ENCODE measurements around the gene FBN2.

The FBN2 gene

GRCh38 chr5:128304791-128305190, 233.3 kb downstream of the FBN2 start:
- TF ChIP-seq MAX (IDR thresholded peaks at IDR 0.05): no peak
- no peak for TF ChIP-seq CEBPB (IDR thresholded peaks at IDR 0.05)
- TF ChIP-seq CREB1 (IDR thresholded peaks at IDR 0.05; ENCODE audit: low read depth): no peak
- TF ChIP-seq USF1 (IDR thresholded peaks at IDR 0.05): no peak
- TF ChIP-seq ZBTB7A (IDR thresholded peaks at IDR 0.05; ENCODE audit: low read depth): no peak

- TF ChIP-seq FOXM1 (IDR thresholded peaks at IDR 0.05; ENCODE audit: borderline replicate concordance, low read depth) (no peak), REST (IDR thresholded peaks at IDR 0.05; ENCODE audit: low read depth) (no peak)
These were observed 234.0 kb downstream of the FBN2 start for GRCh38 chr5:128304088-128304487.

GRCh38 chr5:128303593-128303992, 234.5 kb downstream of the FBN2 start:
- TF ChIP-seq TEAD4 (IDR thresholded peaks at IDR 0.05) (no peak), REST (IDR thresholded peaks at IDR 0.05; ENCODE audit: low read depth) (no peak), ZBTB7A (IDR thresholded peaks at IDR 0.05; ENCODE audit: low read depth) (no peak), FOXM1 (IDR thresholded peaks at IDR 0.05; ENCODE audit: borderline replicate concordance, low read depth) (no peak), EGR1 (IDR thresholded peaks at IDR 0.05) (no peak), USF1 (IDR thresholded peaks at IDR 0.05) (no peak), RAD21 (IDR thresholded peaks at IDR 0.05; ENCODE audit: low read depth) (no peak), CEBPB (IDR thresholded peaks at IDR 0.05) (no peak), CREB1 (IDR thresholded peaks at IDR 0.05; ENCODE audit: low read depth) (no peak), TAF1 (IDR thresholded peaks at IDR 0.05; ENCODE audit: low read depth) (no peak)

- TF ChIP-seq ZBTB7A (IDR thresholded peaks at IDR 0.05; ENCODE audit: low read depth) (no peak), MAX (IDR thresholded peaks at IDR 0.05) (no peak), REST (IDR thresholded peaks at IDR 0.05; ENCODE audit: low read depth) (no peak), YY1 (IDR thresholded peaks at IDR 0.05; ENCODE audit: low read depth) (no peak), CEBPB (IDR thresholded peaks at IDR 0.05) (no peak), EGR1 (IDR thresholded peaks at IDR 0.05) (no peak), NFIC (IDR thresholded peaks at IDR 0.05) (no peak), TEAD4 (IDR thresholded peaks at IDR 0.05) (no peak), TAF1 (IDR thresholded peaks at IDR 0.05; ENCODE audit: low read depth) (no peak), FOXM1 (IDR thresholded peaks at IDR 0.05; ENCODE audit: borderline replicate concordance, low read depth) (no peak), TCF12 (IDR thresholded peaks at IDR 0.05; ENCODE audit: low read depth) (no peak), CREB1 (IDR thresholded peaks at IDR 0.05; ENCODE audit: low read depth) (no peak), RAD21 (IDR thresholded peaks at IDR 0.05; ENCODE audit: low read depth) (no peak)
These were observed 237.9 kb downstream of the FBN2 start for GRCh38 chr5:128300181-128300580.

GRCh38 chr5:128290152-128290858, 247.7 kb downstream of the FBN2 start:
- TF ChIP-seq ZBTB7A (IDR thresholded peaks at IDR 0.05; ENCODE audit: low read depth) (no peak), TCF12 (IDR thresholded peaks at IDR 0.05; ENCODE audit: low read depth) (peak; percentile 55; the same call in 1 of the 2 replicates), FOXM1 (IDR thresholded peaks at IDR 0.05; ENCODE audit: borderline replicate concordance, low read depth) (peak; percentile 72), CEBPB (IDR thresholded peaks at IDR 0.05) (no peak; the same call in 1 of the 2 replicates), USF1 (IDR thresholded peaks at IDR 0.05) (no peak), NFIC (IDR thresholded peaks at IDR 0.05) (peak; percentile 85), RAD21 (IDR thresholded peaks at IDR 0.05; ENCODE audit: low read depth) (no peak), MAX (IDR thresholded peaks at IDR 0.05) (no peak), REST (IDR thresholded peaks at IDR 0.05; ENCODE audit: low read depth) (no peak), YY1 (IDR thresholded peaks at IDR 0.05; ENCODE audit: low read depth) (no peak), EP300 (IDR thresholded peaks at IDR 0.05; ENCODE audit: borderline replicate concordance) (peak; percentile 57; the same call in 1 of the 2 replicates), TAF1 (IDR thresholded peaks at IDR 0.05; ENCODE audit: low read depth) (no peak), EGR1 (IDR thresholded peaks at IDR 0.05) (no peak), CREB1 (IDR thresholded peaks at IDR 0.05; ENCODE audit: low read depth) (no peak), TEAD4 (IDR thresholded peaks at IDR 0.05) (peak; percentile 58)
